PC-9 (cell line): ENCODE data around the gene KCNJ3.

ENCODE experiments used
- CTCF ChIP-seq: fragments of 200-600 bp; sonication (generic); conservative IDR thresholded peaks from 2 replicates; pipeline ENCODE4 v1.6.1; 2017; ENCODE audit warnings: mixed run types, antibody characterized with exemption, mild to moderate bottlenecking, moderate library complexity
- EZH2 ChIP-seq: fragments of 200-600 bp; sonication (generic); IDR thresholded peaks from 2 replicates; pipeline ENCODE4 v1.8.0; 2017; ENCODE audit warnings: antibody characterized with exemption, low read depth

GRCh38 chr2:154655499-154655898 lies 43.0 kb upstream of the KCNJ3 start:
- TF ChIP-seq CTCF (no peak), EZH2 (no peak)
